ENCODE measurements around the gene FXYD7.
A peak's percentile ranks its signal among the peaks of the same experiment; 100 is the strongest.

The FXYD7 gene

GRCh38 chr19:35181387-35181786, 38.3 kb downstream of the FXYD7 start:
- Histone ChIP-seq H3K4me3 (ENCODE audit: low read depth, low read length) (no peak overlapping the region), H3K4me1 (ENCODE audit: control insufficient read depth, insufficient read depth, low read length) (no peaks in the 10 kb centered on the region), H3K36me3 (ENCODE audit: control insufficient read depth in 2 of 2, insufficient read depth in 1 of 2, low read length in 2 of 2) (no peaks in the 10 kb centered on the region), H3K9me3 (ENCODE audit: control insufficient read depth, insufficient read depth, low read depth, low read length) (peaks cover 7% of the 10 kb centered on the region), H3K27ac (ENCODE audit: extremely low read depth, low read depth, low read length) (no peak overlapping the region)
- no peak for TF ChIP-seq ZNF621 (tag by site-specific recombination; IDR thresholded peaks at IDR 0.05)
- TF ChIP-seq ZNF404 (tag by site-specific recombination; IDR thresholded peaks at IDR 0.05) = no peak
- no peak for TF ChIP-seq ZSCAN18 (tag by site-specific recombination; IDR thresholded peaks at IDR 0.05)
- no peak for TF ChIP-seq ZNF701 (tag by site-specific recombination; IDR thresholded peaks at IDR 0.05)
- TF ChIP-seq ZNF433 (tag by site-specific recombination; IDR thresholded peaks at IDR 0.05; ENCODE audit: low read depth) = no peak
- no peak for TF ChIP-seq YY2 (tag by site-specific recombination; IDR thresholded peaks at IDR 0.05)
- no peak for TF ChIP-seq ZNF777 (tag by site-specific recombination; IDR thresholded peaks at IDR 0.05; ENCODE audit: borderline replicate concordance)
- no peak for TF ChIP-seq ZNF366 (tag by site-specific recombination; conservative IDR thresholded peaks at IDR 0.05)
- TF ChIP-seq ZBTB7A (tag by site-specific recombination; IDR thresholded peaks at IDR 0.05; ENCODE audit: low read depth) = no peak
- TF ChIP-seq ZSCAN5A (tag by site-specific recombination; IDR thresholded peaks at IDR 0.05) = no peak
- TF ChIP-seq ZNF670 (tag by site-specific recombination; IDR thresholded peaks at IDR 0.05; ENCODE audit: low read depth) = no peak
- TF ChIP-seq BCL11B (tag by site-specific recombination; IDR thresholded peaks at IDR 0.05; ENCODE audit: low read depth) = no peak
- TF ChIP-seq, protein P1, sequence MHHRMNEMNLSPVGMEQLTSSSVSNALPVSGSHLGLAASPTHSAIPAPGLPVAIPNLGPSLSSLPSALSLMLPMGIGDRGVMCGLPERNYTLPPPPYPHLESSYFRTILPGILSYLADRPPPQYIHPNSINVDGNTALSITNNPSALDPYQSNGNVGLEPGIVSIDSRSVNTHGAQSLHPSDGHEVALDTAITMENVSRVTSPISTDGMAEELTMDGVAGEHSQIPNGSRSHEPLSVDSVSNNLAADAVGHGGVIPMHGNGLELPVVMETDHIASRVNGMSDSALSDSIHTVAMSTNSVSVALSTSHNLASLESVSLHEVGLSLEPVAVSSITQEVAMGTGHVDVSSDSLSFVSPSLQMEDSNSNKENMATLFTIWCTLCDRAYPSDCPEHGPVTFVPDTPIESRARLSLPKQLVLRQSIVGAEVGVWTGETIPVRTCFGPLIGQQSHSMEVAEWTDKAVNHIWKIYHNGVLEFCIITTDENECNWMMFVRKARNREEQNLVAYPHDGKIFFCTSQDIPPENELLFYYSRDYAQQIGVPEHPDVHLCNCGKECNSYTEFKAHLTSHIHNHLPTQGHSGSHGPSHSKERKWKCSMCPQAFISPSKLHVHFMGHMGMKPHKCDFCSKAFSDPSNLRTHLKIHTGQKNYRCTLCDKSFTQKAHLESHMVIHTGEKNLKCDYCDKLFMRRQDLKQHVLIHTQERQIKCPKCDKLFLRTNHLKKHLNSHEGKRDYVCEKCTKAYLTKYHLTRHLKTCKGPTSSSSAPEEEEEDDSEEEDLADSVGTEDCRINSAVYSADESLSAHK (tag by site-specific recombination; IDR thresholded peaks at IDR 0.05) = no peak
- POLR2A ChIA-PET = interaction anchor here (0.6 kb wide), 1 partner anchor 21 kb away, joined by 3 read pairs; no protein-coding TSS in a partner anchor
- CTCF ChIA-PET = interaction anchor here (0.7 to 4.2 kb wide), 11 partner anchors 13 to 138 kb away, joined by 3 to 32 read pairs (median 4); partner anchors contain the start of genes FXYD7 and LGI4

- H3K27ac ChIP-seq (ENCODE audit: extremely low read depth, low read depth, low read length) = no peak overlapping the region
- no peaks in the 10 kb centered on the region for H3K36me3 ChIP-seq (ENCODE audit: control insufficient read depth in 2 of 2, insufficient read depth in 1 of 2, low read length in 2 of 2)
- no peak overlapping the region for H3K4me3 ChIP-seq (ENCODE audit: low read depth, low read length)
- POLR2A ChIA-PET = no interaction called here
- no peaks in the 10 kb centered on the region for H3K4me1 ChIP-seq (ENCODE audit: control insufficient read depth, insufficient read depth, low read length)
- H3K9me3 ChIP-seq (ENCODE audit: control insufficient read depth, insufficient read depth, low read depth, low read length) = peaks cover 7% of the 10 kb centered on the region
- CTCF ChIA-PET = interaction anchor here (1.0 kb wide), 2 partner anchors 8 to 42 kb away, joined by 4 read pairs; no protein-coding TSS in a partner anchor
- TF ChIP-seq ZFHX2 (tag by site-specific recombination; conservative IDR thresholded peaks at IDR 0.05) = no peak
- no peak for TF ChIP-seq SCRT1 (tag by site-specific recombination; IDR thresholded peaks at IDR 0.05; ENCODE audit: borderline replicate concordance)
- TF ChIP-seq ZNF791 (tag by site-specific recombination; IDR thresholded peaks at IDR 0.05) = peak; percentile 82
- no peak for TF ChIP-seq ZNF626 (tag by site-specific recombination; IDR thresholded peaks at IDR 0.05)
- TF ChIP-seq ZNF768 (tag by site-specific recombination; IDR thresholded peaks at IDR 0.05) = no peak
- TF ChIP-seq CTCF (tag by site-specific recombination; IDR thresholded peaks at IDR 0.05) = no peak
- TF ChIP-seq ZNF660 (tag by site-specific recombination; IDR thresholded peaks at IDR 0.05) = no peak
- no peak for TF ChIP-seq ZIC2 (tag by site-specific recombination; IDR thresholded peaks at IDR 0.05)
- no peak for TF ChIP-seq ZNF175 (tag by site-specific recombination; IDR thresholded peaks at IDR 0.05)
- no peak for TF ChIP-seq ZNF677 (tag by site-specific recombination; IDR thresholded peaks at IDR 0.05)
- TF ChIP-seq, protein P2, sequence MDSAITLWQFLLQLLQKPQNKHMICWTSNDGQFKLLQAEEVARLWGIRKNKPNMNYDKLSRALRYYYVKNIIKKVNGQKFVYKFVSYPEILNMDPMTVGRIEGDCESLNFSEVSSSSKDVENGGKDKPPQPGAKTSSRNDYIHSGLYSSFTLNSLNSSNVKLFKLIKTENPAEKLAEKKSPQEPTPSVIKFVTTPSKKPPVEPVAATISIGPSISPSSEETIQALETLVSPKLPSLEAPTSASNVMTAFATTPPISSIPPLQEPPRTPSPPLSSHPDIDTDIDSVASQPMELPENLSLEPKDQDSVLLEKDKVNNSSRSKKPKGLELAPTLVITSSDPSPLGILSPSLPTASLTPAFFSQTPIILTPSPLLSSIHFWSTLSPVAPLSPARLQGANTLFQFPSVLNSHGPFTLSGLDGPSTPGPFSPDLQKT (IDR thresholded peaks at IDR 0.05; ENCODE audit: borderline replicate concordance, low read depth, low read length) = no peak
- no peak for TF ChIP-seq ZNF560 (tag by site-specific recombination; IDR thresholded peaks at IDR 0.05; ENCODE audit: borderline replicate concordance)
- no peak for TF ChIP-seq KLF10 (tag by site-specific recombination; IDR thresholded peaks at IDR 0.05)
- TF ChIP-seq SETDB1 (IDR thresholded peaks at IDR 0.05; ENCODE audit: insufficient read length, low read length) = peak; percentile 80
- no peak for TF ChIP-seq ZNF621 (tag by site-specific recombination; IDR thresholded peaks at IDR 0.05)
These were observed 41.2 kb downstream of the FXYD7 start for GRCh38 chr19:35184267-35184666.
